HG02798 (cell line): Measurements from ENCODE around the gene THBS4.

Experiments
- ATAC-seq: cut with Tn5 transposase; IDR thresholded peaks from one replicate; pipeline ENCODE4 v1.9.1; 2021; ENCODE audit warnings: mild to moderate bottlenecking; ENCODE audit not compliant: unreplicated experiment, poor library complexity

Gene THBS4

GRCh38 chr5:80034962-80035821, at the start of gene THBS4:
Gene THBS4 (plus strand): TSS chr5:80035348. CDS start chr5:80035538, 190 bp downstream.
- no peak for ATAC-seq

GRCh38 chr5:79986260-79986659, 48.9 kb upstream of the THBS4 start:
- no peak for ATAC-seq

- ATAC-seq, result peak; percentile 53
These were observed 44.9 kb upstream of the THBS4 start for GRCh38 chr5:79990205-79990597.

- peak; percentile 93 for ATAC-seq
These were observed 44.3 kb upstream of the THBS4 start, which contains the start of gene MTX3 for GRCh38 chr5:79990598-79991507. Gene MTX3 (minus strand): TSS chr5:79991262. CDS start chr5:79991238, 24 bp downstream.

GRCh38 chr5:79992891-79993657, 42.1 kb upstream of the THBS4 start:
- no peak for ATAC-seq

GRCh38 chr5:79999722-80000121, 35.4 kb upstream of the THBS4 start:
- ATAC-seq, result no peak

GRCh38 chr5:80002677-80003076, 32.5 kb upstream of the THBS4 start:
- no peak for ATAC-seq

- no peak for ATAC-seq
These were observed 26.0 kb upstream of the THBS4 start for GRCh38 chr5:80008995-80009765.

- ATAC-seq, result no peak
These were observed 24.3 kb upstream of the THBS4 start for GRCh38 chr5:80010754-80011392.

- ATAC-seq, result no peak
These were observed 10.1 kb upstream of the THBS4 start for GRCh38 chr5:80025069-80025468.

- no peak for ATAC-seq
These were observed 8.3 kb upstream of the THBS4 start for GRCh38 chr5:80026841-80027240.

GRCh38 chr5:80031109-80031508, 4.0 kb upstream of the THBS4 start:
- no peak for ATAC-seq

GRCh38 chr5:80033513-80033912, 1.6 kb upstream of the THBS4 start:
- ATAC-seq, result no peak

GRCh38 chr5:80034559-80034958, 589 bp upstream of the THBS4 start:
- ATAC-seq, result no peak

- no peak for ATAC-seq
These were observed 691 bp downstream of the THBS4 start for GRCh38 chr5:80035839-80036238.

GRCh38 chr5:80036615-80037014, 1.5 kb downstream of the THBS4 start:
- no peak for ATAC-seq

GRCh38 chr5:80037366-80037765, 2.2 kb downstream of the THBS4 start:
- peak; percentile 60 for ATAC-seq

GRCh38 chr5:80039650-80040049, 4.5 kb downstream of the THBS4 start:
- ATAC-seq, result no peak

GRCh38 chr5:80041527-80041926, 6.4 kb downstream of the THBS4 start:
- no peak for ATAC-seq
